HG02678 (cell line): ENCODE data around the gene SLC18A2.

Source experiments
- ATAC-seq: cut with Tn5 transposase; IDR thresholded peaks from one replicate; pipeline ENCODE4 v1.9.1; 2021; ENCODE audit warnings: mild to moderate bottlenecking, moderate library complexity; ENCODE audit not compliant: unreplicated experiment

The SLC18A2 gene

DNA sequence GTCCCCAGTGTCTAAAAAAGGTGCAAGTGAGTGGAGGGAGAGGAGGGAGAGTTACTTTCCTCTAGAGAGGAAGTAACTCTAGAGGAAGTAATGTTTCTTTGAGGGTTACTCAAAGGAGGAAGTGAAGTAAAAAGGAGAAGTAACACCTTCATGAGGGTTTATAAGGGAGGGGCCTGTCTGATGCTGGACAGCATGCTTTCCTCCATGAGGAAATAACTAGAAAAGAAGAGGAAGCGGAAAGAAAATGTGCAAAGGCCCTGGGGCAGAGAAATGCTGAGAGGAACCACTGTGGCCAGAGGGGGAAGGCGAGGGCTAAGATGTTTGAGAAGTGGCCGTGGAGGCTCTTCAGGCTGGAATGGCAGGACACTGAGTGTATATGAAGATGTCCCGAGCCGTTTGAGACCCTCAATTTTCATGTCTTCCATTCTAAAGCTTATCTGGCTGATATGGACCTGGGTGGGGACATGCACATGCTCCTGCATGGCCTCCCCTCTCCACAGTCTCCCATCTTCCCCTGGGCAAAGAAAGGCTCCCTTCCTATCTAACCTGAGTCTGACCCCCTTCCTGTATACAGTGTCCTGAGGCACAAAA, 3.4 kb upstream of the SLC18A2 start:
- no peak for ATAC-seq

DNA sequence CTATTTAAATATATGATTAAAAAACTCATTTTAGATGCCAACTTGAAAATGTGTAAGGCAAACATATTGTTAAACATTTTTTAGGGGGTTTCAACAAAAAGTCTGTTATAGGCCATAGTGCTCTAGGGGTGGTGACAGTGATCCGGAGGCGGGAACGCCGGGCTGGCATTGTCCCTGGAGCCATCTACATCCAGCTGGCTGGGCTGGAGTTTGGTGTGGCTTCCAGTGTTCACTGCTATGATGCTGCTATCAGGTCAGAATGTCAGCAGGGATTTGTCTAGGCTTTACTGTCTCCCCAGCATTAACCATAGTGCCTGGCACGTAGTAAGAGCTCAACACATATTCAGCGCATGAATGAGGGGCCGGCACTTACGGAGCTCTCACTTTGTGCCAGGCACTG, 1.9 kb upstream of the SLC18A2 start:
- no peak for ATAC-seq

DNA sequence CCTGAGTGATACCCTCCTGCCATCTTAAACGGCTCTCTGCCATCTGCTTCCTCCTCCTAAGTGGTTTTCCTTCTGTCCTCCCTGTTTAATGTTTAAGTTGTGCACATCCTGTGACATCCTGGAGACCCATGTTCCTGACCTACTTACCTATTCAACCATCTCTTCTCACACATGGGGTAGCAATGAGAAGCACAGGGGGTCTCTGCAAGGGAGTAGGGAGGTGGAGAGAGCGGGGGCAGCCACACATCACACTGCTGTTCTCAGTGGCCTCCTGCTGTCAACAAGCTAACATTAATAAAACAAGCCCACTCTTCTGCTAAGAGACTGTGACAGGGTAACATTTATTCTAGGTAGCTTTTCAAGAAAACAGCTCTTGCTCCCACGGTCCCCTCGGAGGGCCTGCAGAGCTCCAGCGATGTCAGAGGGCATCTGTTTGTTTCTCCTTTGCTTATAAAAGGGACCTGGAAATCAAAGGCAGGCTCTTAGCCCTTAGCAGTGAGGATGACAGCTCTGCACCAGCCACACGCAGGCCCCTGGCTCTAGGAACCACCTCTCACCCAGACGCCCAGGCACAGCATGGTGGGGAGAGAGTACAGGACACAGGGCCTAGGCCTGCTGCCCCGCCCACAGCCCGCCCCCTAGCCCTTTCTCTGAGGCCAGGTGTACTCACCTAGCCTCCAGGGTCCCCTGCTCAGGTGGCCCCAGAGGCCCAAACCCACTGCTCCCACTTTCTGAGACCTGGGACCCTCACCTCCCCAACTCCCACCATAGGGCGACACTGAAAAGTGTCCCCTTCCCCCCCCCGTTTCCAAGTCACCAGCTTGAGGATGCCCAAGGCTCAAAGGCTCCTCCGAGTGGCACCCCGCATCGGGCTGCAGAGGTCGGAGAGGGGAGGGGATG, 943 bp upstream of the SLC18A2 start:
- no peak for ATAC-seq

DNA sequence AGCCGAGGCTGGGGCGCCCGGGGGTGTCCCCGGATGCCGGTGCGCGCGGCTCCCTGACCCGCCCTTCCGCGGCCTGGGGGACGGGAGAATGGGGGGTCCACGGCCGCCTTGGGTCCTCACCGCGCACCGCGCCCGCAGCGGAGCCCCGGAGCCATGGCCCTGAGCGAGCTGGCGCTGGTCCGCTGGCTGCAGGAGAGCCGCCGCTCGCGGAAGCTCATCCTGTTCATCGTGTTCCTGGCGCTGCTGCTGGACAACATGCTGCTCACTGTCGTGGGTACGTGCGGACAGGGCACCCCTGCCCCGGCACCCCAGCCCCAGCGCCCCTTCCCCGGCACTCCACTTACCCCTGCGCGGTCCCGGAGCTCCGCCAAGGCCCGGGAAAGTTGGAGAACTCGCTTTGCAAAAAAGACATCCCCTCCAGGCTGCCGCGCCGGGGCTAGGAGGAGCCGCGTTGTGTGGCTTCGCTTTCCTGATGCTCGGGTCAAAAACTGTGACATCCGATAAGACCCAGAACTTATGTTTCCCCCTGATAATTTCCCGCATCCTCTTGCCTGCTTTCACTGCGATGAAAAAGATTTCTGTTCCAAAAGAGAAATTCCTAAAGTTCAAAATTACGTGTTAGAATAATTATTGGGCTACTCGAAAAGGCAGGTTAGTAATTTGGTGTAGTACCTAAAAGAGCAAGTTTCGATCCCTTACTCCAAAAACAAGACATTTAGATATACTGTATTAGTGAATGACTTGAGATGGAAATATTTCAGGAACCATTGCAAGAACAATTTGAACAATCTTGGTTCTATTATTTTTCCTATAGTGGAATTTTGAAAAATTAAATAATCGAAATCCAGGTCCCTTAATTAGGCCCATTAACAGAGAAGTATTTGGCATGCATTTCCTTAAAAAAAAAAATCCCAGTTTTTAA, 888 bp downstream of the SLC18A2 start:
- no peak for ATAC-seq

DNA sequence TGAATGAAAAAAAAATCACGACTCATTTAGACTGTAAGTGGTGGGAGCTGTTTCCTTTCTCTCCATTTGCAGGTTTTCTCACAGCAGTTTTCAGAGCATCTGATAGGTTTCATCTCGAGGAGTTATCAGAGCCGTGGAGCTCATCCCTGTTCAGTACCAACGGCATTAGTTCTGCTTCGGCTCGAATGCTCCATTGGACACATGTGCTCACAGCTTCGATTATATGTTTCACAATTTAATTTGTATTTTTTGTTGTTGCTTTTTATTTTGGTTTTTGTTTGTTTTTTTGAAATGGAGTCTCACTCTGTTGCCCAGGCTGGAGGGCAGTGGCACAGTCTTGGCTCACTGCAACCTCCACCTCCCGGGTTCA, 1.5 kb downstream of the SLC18A2 start:
- ATAC-seq, result no peak

DNA sequence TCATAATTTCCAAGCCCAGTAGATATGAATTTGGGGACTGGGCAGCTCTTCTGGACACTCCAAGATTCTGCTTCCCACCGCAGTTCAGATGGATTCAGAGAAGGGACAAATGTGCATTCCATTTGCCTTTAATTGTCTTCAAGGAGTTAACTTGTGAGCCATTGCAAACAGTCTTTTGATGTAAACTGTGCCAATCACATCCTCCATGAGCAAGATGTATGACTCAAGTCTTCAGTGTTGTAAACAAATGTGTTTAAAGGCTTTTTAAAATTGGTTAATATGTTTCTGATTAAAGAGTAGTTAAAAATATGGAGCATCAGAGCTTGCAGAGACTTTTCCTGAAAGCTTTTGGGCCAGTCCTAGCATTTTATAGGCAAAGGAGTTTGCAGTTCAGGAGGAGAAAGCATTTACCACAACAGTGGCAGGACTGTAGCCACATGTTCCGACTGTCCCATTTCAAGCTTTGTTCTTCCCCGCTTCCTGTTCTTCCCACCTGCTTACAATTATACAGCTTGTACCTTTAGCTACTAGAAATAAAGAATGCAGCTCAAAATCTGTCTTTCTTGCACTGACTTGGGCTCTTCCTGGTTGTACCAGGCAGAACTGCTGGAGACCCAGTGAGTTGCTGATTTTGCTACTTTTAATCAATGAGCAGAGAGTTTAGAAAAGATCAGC, 6.2 kb downstream of the SLC18A2 start:
- no peak for ATAC-seq

DNA sequence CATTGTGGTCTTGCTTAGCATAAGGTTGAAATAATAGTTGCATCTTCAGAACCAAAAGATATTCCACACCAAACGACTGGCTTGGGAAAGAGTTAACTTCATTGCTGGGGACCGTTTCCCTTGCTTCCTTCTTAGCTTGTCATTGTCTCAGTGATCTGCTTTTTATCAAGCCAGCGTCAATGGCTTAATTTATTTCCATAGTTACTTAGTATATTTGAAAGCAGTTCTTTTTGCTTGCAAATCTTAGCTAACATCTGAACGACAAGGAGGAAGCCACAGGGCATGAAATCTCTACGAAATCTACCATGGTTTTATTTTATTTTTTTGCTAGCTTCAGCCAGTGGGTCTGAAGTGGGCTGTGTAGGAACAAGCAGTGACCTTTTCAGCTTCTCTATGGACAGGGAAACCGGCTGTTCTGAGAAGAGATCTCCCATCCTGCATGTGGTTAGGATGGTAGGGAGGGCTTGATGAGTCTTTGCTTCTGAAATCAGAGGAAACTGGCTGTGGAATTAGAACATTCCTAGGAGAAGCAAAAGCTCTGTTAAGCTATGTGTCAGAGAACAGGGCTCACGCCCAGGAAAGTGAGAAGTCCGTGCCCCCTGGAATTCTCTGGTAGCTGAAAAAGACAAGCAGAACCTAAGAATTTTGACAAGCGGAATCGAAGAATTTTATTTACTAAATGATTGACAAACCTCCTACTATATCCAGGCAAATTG, 8.0 kb downstream of the SLC18A2 start:
- ATAC-seq, result no peak

DNA sequence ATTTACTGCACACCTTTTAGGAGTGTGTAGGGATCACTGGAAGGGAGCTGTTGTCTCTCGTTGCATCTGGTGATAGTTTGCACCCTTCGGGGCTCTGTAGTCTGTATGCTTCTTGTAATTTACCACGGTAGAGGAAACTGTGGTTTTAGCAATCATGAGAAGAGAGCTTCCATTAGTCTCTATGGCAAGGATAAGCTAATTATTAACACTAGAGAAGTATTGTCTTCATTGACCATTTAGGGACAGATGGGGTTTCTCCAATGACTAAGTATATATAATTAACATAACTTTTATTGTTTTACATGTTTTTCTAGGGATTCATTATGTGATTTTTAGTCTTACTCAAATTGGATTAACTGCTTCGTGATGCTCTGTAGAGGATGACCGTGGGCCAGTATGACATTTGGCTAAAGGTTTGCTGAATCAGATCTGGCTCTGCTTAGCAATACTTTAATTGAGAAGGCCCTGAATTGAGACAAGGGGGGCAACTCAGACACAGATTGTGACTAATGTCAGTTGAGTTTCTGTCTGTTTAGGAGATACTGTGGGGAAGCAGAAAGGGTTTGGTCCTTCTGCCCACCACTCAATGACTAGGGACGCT, 8.7 kb downstream of the SLC18A2 start:
- ATAC-seq, result peak; percentile 45

DNA sequence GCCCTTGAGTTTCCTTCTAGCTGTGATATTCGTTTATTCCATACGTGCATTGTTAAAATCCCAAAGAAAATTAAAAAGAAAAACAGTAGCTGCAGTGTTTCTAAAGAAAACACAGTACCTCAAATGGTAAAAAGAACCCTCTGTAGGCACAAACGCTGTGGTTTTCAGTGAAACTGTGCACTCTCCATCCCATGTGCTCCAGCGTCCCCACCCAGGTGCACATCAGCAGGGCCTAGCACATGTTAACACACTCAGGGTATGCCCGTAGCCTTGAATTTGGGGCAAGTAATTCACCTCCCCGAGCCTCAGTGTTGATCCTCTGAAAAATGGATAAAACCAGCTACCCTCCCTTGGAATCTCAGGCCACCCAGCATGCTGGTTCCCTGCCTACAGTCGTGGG, 9.5 kb downstream of the SLC18A2 start:
- ATAC-seq, result no peak

DNA sequence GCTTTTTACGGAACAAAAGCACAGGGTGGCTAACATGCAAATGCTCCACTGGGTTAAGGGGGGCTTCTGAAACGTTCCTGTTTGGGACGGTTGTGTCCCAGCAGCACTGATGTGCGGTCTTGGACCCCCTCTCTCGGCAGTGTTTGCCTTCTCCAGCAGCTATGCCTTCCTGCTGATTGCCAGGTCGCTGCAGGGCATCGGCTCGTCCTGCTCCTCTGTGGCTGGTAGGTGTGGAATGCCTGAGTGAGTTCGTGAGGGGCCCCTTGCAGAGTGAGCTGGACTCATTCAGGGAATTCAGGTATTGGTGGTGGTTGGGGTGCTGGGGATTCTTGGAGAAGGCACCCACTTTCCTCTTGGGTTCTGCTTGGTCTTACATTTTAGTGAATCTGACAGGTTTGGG, 13.0 kb downstream of the SLC18A2 start:
- no peak for ATAC-seq

DNA sequence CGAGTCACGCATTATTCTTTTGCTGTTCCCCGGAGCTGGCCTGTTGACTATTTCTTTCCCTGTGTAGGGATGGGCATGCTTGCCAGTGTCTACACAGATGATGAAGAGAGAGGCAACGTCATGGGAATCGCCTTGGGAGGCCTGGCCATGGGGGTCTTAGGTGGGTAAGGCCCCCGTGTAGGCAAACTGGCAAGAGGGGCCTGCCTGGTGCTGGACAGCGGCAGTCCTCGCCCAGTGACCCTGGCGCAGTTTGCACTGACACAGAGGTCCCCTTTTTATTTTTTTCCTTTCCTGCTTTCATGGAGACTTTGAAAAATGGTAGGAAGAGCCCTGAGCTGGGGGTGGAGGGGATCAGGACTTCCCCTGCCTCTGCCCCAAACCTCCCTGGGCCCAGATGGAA, 13.4 kb downstream of the SLC18A2 start:
- ATAC-seq, result no peak

DNA sequence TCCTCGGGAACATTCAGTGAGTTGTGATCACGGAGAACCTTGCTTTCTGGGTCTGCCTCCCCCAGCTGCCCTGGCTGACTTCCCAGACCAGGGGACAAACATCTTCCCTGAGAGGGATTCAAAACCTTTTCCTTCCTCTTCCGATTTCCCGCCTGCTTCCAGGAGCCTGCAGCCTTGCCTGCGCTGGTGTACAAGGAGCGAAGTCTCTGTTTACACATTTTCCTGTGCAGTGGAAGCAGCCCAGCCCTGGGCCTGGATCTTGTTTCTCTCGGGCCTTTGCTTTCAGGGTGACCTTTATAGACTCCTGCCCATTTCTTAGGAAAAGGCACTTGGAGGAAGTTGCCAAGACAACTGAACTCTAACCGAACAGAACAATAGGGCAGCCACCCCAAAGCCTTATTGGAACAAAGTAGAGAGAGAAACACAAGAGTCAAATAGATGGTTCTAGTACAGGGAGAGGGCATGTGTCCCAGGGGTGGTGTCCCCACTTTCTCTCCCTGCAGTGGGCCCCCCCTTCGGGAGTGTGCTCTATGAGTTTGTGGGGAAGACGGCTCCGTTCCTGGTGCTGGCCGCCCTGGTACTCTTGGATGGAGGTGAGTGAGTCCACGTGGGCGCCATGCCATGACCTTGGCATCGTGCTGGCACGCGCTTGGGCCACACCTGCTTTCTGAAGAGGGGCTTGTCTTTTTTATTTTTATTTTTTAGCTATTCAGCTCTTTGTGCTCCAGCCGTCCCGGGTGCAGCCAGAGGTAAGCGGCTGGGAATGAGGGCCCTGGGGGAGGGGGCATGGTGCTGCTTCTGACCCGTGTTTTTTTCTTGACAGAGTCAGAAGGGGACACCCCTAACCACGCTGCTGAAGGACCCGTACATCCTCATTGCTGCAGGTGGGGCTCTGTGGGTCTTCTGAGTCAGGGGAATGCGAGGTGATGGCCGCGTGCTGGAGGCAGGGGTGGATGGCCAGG, 14.1 kb downstream of the SLC18A2 start:
- no peak for ATAC-seq

DNA sequence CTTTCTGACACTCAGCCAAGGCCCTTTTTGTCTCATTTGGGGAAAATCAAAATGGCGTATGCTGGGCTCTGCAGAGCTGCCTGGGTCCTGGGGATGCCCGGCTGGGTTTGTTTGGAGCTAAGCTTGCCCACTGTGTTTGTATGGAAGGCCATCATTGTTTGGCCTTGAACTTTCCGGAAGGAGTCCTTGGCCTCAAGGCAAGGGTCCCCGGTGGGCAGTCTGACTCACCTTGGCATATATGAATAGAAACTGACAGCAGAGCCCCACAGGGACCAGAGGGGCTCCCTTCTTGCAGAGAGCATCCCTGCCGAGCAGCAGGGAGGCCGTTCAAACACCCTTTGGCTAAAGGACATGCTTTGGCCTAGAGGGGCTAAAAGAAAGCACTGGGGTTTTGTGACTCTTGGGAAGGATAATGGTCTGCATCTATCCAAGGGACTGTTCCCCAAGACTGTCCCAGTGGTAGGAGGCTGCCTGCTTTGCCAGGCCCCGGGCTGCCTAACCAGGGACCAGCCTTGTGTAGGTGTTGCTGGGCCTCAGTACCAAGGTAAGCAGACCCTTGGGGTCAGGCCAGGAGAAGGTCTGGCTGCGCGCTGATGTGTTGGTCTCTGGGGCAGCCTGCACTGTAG, 15.0 kb downstream of the SLC18A2 start:
- ATAC-seq, result no peak

DNA sequence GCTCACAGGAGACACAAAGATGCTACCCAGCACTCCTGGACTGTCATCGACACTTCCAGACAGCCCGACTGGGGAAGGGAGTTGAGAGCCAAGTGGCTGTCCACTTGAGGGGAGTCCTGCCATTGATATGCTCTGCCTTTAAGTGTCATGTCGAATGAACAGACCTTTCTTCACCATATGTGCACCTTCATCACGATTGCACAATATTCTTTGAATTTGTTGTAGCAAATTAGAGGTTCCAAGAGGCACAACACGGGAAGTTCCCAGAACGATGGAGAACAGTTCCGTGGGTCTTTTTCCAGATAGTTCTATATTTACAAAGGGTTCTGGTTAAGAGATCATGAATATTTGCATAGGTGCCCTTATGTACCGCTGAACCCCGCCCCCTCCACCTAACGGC, 16.0 kb downstream of the SLC18A2 start:
- ATAC-seq, result no peak

DNA sequence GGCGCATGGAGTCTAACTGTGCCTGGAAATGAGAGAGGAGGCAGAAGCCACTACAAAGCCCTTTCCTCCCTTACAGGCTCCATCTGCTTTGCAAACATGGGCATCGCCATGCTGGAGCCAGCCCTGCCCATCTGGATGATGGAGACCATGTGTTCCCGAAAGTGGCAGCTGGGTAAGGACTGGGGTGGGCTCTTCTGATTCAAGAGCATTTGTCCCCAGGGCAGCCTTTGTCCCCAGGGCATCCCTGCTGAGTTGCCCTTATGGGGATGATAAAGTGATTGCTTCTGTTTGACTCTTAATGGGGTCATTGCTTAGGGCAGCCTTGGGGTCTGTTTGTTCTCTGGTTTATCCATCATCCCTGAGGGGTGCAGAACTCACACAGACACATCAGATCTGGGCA, 16.8 kb downstream of the SLC18A2 start:
- no peak for ATAC-seq

DNA sequence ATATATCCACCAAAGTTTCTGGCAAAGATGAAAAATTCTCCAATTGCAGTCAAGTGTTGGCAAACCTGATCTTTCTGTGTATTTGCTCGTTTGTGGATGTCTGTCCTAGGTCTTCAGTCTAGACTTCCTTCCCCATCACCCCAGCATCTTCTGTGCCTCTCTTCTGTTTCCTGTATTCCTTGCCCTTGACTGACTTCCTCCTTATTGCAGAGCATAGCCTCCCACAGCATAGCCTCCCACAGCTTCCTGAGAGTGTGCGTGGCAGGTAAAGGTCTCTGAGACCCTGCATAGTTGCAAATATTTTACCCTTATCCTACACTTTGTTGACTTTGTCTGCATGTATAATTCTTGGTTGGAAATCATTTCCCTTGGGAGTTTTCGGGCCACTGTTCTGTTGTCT, 18.4 kb downstream of the SLC18A2 start:
- ATAC-seq, result no peak

DNA sequence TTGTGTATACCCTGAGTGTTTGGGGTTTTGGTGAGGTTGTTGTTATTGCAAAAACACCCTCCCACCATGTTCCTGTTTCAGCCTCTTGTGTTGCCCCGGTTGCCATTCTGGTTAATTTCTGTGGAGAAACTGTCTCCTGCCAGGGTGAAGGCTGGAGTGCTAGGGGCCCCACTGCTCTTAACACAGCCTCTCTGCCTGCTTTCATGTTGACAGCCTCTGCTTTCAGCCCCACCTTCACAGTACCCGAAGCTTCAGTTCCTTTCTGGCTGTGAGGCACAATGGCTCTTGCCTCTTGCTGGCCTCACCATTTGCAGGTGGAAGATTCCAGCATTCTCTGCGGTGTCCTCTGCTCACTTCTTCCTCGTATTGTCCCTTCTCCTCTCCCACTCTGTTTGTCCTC, 19.2 kb downstream of the SLC18A2 start:
- ATAC-seq, result no peak

DNA sequence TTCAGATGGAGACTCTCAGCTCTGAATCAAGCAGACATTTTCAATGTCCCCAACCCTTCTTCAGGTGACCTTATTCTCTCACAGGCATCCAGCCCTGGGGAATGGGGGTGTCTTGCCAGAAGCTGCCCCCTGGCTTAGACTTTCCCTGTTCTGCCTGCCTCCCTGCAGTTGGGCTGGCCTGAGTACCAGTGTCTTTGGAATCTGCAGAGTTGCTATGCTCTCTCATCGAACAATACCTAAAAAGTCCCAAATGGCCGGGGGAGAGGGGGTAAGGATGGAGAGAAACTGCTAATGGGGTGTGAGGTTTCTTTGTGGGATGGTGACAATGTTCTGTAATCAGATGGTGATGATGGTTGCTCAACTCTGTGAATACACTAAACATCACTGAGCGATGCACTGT, 20.6 kb downstream of the SLC18A2 start:
- ATAC-seq, result no peak
